GM23248 (cell line): ENCODE results near the gene SMPD1.

Experiments
- EZH2 ChIP-seq: fragments of 200-600 bp; sonication (generic); IDR thresholded peaks from 2 replicates; pipeline ENCODE4 v1.6.1; 2018; ENCODE audit warnings: antibody characterized with exemption, mild to moderate bottlenecking; ENCODE audit not compliant: insufficient read depth, poor library complexity, severe bottlenecking
- EZH2phosphoT487 ChIP-seq: fragments of 200-600 bp; sonication (generic); IDR thresholded peaks from 2 replicates; pipeline ENCODE4 v1.6.1; 2018; ENCODE audit warnings: antibody characterized with exemption, moderate library complexity, mild to moderate bottlenecking, low read depth; ENCODE audit not compliant: insufficient read depth

GRCh38 chr11:6362873-6363678 is 27.2 kb upstream of the SMPD1 start:
- TF ChIP-seq EZH2 (no peak), EZH2phosphoT487 (no peak)
